Right kidney (tissue), 1 donor: ENCODE results near the gene STX10.

ENCODE experiments used
- DNase-seq: peaks from one replicate; pipeline ENCODE4 v3.0.0-alpha.2; 2016

Gene STX10

DNA sequence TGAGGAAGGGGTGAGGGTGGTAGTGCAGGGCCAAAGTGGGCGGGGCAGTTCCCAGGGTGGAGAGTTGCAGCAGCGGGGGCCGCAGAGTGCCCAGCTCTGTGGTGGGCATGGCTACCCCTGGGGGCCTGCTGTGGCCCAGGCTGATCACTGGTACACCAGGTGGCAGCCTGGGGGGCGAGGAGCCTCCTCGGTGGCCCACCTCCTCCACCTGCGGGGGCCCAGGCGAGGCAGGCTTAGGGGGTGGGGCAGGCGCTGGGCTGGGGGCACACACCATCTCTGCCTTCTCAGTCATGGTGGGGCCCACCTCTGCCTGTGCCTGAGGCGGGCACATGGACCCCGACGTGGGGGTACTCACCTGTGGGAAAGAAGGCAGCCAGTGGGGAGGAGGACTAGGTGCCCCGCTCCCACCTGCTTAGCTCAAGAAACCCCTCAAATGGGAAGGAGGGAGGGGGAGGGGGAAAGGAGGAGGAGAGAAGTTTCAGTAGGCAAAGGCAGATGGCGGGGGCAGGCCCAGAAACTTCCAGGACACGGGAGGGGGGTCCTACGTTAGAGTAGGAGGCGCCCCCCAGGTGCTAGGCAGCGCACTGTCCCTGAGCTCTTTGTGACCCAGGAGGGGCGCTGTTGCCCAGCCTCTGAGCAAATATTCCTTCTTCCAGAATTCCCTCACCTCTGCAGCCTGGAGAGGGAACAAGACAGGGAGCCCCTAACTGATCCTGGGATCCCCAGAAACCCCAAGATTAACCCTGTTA, 49.2 kb downstream of the STX10 start:
- no peak for DNase-seq

DNA sequence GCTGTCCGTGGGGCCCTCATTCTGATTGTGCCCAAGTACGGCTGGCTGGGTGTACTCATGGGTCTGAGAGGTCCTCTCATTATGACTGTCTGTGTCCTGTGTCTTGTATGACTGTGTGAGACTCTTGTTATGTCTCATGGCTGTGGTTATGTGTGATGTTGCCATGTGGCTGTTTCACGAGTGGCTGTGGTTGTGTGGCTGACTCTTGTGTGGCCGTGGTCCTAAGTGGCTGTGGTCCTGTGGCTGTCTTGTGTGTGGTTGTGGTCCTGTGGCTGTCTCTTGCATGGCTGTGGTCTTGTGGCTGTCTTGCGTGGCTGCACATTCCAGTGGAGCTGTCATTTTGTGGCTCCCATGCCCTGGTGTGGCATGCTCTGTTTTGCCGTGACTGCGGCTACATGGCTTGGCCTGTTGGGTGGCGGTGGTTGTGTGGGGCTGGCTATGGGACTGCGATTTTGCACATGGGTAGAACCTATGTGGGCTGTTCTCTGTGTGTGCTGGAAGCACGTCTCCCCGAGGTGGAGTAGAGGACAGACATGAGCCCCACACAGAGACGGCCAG, 50.1 kb downstream of the STX10 start:
- no peak for DNase-seq

DNA sequence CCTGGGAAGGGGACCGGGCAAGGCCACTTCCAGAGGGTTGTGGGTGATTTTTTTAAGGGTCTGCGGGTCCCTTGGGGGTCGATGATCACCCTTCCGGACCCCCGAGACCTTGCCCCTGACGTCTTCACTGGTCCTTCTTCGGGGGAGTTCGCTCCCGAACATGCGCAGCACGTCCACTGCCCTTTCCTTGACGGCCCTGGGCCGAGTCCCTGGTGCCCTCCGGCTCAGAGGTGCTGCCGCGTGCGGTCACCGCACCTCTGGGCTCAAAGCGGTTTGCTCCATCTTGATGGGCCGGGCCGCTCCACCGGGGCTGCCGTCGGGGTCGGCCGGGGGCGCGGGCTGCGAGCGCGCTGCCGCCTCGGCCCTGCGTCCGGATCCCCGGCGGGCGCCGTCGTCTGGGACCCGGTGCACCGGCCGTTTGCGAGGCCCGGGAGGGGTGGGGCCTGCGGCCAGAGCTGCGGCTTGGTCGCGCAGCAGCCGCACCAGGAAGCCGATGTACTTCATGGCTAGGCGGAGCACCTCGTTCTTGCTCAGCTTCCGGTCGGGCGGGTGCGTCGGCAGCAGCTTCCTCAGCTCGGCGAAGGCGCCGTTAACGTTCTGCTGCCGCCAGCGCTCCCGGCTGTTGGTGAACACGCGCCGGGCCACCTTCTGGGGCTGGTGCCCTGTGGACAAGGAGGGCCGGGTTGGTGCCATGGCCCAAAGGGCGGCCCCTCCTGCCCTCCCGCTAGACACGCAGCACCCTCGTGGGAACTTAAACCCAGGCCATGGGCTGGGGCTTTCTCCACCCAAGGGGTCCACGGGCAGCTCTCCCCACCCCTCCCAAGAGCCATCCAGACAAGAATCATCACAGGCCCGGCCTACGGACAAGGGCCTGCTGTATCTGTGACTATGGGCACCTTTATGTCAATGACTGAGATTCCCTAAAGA, 50.8 kb downstream of the STX10 start:
- DNase-seq = no peak

DNA sequence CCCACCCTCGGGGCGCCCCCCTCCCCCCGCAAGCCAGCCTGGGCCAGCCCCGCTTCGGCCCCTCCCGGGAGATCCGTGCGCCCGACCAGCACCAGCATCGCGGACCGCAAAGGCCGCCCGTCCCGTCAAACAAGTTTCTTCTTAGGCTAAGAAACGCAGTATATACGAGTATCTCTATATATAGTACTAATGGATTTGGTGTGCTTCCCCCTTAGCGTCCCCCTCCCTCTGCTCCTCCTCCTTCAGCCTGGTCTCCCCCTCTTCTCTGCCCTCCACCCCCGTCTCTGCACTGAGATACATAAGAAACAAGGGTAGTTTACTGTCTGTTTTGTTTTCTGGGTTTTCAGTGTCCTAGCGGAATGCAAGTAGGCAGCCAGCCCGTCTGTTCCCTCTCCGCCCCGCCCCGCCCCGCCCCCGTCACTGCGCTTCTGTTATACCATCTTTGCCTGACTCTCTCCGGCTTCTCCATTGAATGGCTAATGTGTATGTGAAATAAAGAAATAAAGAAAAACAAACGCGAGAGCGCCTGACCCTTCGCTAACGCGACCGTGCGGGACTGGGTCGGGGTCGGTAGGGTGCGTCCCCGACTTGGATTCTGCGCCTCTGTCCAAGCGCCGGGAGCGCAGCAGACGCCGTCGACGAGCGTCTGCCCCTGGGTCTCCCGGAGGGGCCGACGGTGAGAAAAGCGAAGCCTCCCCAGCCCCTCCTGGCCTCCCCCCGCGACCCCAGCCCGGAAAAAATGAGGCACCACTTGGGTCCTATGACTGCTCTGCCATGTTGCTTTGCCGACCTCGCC, 51.7 kb downstream of the STX10 start:
- no peak for DNase-seq

DNA sequence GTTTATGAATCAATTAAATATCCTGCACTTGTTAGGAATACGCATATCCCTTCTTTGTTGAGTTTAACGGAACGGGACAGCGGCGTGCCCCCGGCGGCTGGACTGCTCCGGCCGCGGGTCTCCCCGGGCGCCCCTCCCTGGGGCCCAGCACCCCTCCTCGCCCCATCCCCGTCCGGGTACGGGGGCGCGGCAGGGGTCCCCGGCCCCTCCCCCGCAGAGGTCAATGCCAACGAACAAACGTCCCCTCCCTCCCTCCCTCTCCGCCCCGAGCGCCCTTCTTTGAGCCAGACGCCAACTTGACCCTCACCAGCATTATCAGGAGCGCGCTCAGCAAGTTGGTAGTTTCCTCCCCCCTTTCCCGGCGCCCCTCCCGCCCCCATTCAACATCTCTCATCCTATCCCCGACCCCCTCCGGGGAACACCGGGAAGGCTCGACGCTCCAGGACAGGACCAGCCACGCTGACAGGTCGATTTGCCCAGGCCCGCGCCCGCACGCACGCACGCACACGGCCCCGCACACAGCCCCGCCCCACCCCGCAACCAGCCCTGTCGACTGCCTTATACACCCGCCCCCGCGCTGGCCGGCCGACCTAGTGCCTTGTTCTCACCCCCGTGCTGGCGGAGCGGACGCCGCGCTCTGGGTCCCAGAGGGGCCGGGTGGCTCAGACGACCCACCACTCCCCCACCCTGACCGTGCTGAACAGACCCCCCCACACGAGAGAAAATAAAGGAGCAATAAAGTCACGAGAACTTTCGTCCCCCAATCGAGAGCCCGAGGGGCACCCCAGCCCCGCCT, 52.5 kb downstream of the STX10 start:
- no peak for DNase-seq

DNA sequence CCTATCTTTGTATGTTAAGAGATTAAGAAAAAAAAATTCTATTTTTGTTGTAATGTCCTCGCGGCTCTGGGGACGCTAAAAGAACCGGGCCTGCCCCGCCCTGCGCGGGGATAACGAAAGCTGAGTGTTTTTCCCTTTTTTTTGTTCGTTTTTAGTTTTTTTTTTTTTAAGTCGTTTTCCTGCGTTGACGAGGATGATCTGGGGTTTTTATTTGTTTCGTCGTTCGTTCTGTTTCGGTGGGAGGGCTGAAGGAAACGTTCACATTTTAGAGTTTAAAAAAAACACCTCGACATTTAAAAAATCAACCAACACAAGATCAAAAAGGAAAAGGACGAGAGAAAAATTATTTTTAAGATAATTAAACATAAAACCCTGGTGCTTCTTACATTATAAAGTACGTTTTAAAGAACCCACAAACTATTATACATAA, 53.1 kb downstream of the STX10 start:
- DNase-seq = no peak

DNA sequence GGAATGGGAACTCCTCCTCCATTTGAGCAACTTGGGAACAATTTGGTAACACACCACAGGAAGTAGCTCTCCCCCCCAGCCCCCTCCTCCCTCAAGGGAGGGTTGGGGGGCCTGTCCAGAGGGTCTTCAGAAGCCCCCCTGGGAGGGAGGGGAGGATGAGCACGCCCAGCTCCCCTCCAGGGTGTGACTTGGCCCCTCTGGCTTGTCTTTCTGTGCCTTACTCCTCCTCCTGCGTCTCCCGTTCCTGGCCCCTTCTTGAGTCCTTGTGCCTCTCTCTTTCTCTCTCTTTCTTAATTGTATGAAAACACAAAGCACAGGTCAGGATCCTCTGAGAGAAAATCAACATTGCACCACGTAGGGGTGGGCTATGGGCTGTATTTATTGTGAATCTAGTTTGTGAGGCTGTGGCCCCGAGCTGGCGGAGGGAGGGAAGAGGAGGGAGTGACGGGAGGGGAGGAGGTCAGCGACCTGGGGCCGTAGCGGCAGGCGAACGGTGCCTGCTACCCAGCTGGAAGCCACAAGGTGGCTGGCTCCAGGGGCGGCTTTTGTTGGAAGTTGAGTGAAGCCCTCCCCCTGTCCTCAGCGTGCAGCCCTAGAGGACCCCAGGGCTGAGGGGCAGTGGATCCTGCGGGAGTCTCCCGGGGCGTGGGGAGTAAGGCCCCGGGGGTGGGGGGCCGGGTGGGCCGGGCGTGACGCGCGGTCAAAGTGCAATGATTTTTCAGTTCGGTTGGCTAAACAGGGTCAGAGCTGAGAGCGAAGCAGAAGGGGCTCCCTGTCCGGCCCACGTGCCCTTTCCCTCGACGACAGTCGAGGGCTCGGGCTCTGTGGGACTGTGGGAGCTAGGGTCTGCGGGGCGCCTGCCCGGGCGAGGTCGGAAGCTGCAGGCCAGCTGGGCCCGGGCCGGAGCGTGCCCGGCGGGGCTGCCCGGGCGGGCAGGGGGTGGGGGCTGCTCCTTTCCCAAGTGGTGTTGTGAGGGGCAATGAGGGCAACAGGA, 53.9 kb downstream of the STX10 start:
- DNase-seq = peak; percentile 68

DNA sequence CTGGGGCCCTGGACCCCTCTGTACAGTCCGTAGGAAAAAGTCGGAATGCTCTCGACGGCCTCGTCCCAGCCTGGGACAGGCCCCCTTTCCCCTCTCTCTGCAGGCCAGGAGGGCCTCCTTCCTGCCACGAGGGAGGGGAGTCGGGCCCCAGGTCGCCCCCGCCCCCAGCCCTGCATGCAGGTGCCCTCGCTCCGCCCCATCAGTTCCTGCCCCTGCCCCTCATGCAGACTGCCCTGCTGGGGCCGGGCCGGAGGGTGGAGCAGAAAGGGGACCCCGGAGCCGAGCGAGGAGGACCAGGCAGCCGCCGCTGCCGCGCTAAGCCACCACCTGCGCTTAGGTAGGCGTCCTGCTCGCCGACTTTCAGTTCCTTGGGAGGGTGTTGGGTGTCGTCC, 54.8 kb downstream of the STX10 start:
- no peak for DNase-seq

DNA sequence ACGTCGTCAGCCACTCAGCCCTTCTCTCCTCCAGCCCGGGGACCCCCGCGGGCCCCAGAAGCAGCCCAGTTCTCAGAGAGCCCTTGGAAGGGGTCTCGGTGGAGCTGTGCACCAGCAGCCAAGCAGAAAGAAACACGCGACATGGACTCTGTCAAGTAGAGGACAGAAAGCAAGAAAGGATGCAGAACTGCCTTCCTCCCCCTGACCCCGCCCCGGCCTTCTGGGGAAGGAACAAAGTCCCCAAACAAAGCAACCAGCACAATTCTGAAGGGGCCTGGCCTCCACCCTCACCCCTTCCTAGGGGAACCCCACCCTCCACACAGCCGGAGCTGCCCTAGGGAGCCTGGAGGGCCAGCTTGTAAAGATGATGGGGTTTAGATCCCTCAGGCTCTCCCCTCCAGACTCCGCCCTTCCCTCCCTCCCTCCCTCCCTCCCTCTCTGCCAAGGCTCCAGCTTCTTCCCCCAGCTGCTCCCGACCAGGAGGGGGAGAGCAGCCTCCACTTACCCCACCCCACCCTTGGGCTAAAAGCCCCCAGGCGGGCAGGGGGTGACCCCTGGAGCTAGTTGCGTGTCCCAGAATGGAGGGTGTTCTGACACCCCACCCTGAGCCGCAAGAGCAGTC, 55.3 kb downstream of the STX10 start:
- no peak for DNase-seq

DNA sequence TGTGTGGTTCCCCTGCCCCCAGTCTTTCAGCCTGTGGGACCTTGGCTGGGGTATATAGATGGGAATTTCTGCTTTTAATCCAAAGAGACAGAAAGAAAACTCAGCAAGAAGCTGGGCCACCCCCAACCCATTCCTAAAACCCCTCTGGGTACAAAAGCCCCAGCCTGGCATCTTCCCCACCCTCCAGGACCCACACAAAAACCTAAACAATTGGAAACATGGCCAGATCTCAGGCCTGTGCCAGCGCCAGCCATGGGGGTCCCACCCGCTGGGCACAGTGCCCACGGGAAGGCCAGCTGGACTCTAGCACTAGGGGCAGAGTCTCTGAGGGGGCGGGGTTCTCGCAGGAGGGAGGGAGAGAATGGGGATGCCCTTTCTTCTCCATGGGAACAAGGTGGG, 56.1 kb downstream of the STX10 start:
- DNase-seq = peak; percentile 64
